Glutamatergic neuron (in vitro differentiated cells): ENCODE measurements around the gene PRPF38A. TPM values are rescaled to one million over a fixed set of nuclear protein-coding genes. Genes with fewer than 3 reads are reported as not detected.

Experiments used
- DNase-seq: peaks from one replicate; pipeline ENCODE4 v3.0.0; 2022
- H3K27ac Mint-ChIP-seq: one replicate; pipeline ENCODE4 v1.8.0; 2020; ENCODE audit warnings: mild to moderate bottlenecking, mixed read lengths, inconsistent platforms; ENCODE audit not compliant: unreplicated experiment
- H3K27me3 Mint-ChIP-seq: one replicate; pipeline ENCODE4 v1.8.0; 2020; ENCODE audit warnings: mild to moderate bottlenecking, moderate library complexity, mixed read lengths, inconsistent platforms; ENCODE audit not compliant: unreplicated experiment
- H3K36me3 Mint-ChIP-seq: one replicate; pipeline ENCODE4 v1.8.0; 2020; ENCODE audit warnings: mild to moderate bottlenecking, mixed read lengths, inconsistent platforms; ENCODE audit not compliant: unreplicated experiment
- H3K4me1 Mint-ChIP-seq: one replicate; pipeline ENCODE4 v1.8.0; 2020; ENCODE audit warnings: mild to moderate bottlenecking, low read depth, mixed read lengths, inconsistent platforms; ENCODE audit not compliant: unreplicated experiment
- H3K4me3 Mint-ChIP-seq: one replicate; pipeline ENCODE4 v1.8.0; 2020; ENCODE audit warnings: mild to moderate bottlenecking, mixed read lengths, inconsistent platforms; ENCODE audit not compliant: unreplicated experiment
- H3K9me3 Mint-ChIP-seq: one replicate; pipeline ENCODE4 v1.8.0; 2020; ENCODE audit warnings: mild to moderate bottlenecking, moderate library complexity, mixed read lengths, inconsistent platforms; ENCODE audit not compliant: unreplicated experiment
- CTCF ChIP-seq: fragments of 200-600 bp; sonication (generic); IDR thresholded peaks from one replicate; pipeline ENCODE4 v1.5.0; 2021; ENCODE audit not compliant: partially characterized antibody, unreplicated experiment
- total RNA-seq: library from RNA; stranded (reverse); fragmentation: NEBNext Ultra II Directional; extraction: Animal tissue kit (Norgen Biotek cat#: 25700); gene quantifications from one replicate; pipeline ENCODE4 v1.2.1, GENCODE V29; 2021; ENCODE audit not compliant: unreplicated experiment

The PRPF38A gene
- total RNA-seq, 1 donor from 2014 or later, result 41.6 TPM

- TF ChIP-seq CTCF, result no peak
- H3K27me3 Mint-ChIP-seq, result peaks cover 2% of the 10 kb centered on the region
- no peak for DNase-seq
- no peak overlapping the region for H3K4me3 Mint-ChIP-seq
- H3K4me1 Mint-ChIP-seq, result no peaks in the 10 kb centered on the region
- no peaks in the 10 kb centered on the region for H3K36me3 Mint-ChIP-seq
- no peak overlapping the region for H3K27ac Mint-ChIP-seq
- H3K9me3 Mint-ChIP-seq, result peaks cover 1% of the 10 kb centered on the region
Observed at GRCh38 chr1:52432807-52433206, 28.4 kb downstream of the PRPF38A start.

GRCh38 chr1:52435211-52435610 lies 30.8 kb downstream of the PRPF38A start:
- no peak for TF ChIP-seq CTCF
- no peak for DNase-seq
- Mint-ChIP-seq H3K4me1 (no peaks in the 10 kb centered on the region), H3K4me3 (no peak overlapping the region), H3K36me3 (no peaks in the 10 kb centered on the region), H3K9me3 (peaks cover 1% of the 10 kb centered on the region), H3K27me3 (peaks cover 2% of the 10 kb centered on the region), H3K27ac (no peak overlapping the region)

GRCh38 chr1:52435650-52436049 lies 31.2 kb downstream of the PRPF38A start:
- Mint-ChIP-seq H3K4me3 (no peak overlapping the region), H3K9me3 (peaks cover 1% of the 10 kb centered on the region), H3K36me3 (no peaks in the 10 kb centered on the region), H3K27me3 (peaks cover 2% of the 10 kb centered on the region), H3K27ac (no peak overlapping the region), H3K4me1 (no peaks in the 10 kb centered on the region)
- TF ChIP-seq CTCF, result no peak
- no peak for DNase-seq

- Mint-ChIP-seq H3K4me3 (no peak overlapping the region), H3K27me3 (no peaks in the 10 kb centered on the region), H3K9me3 (no peaks in the 10 kb centered on the region), H3K4me1 (no peaks in the 10 kb centered on the region), H3K27ac (no peak overlapping the region), H3K36me3 (no peaks in the 10 kb centered on the region)
- no peak for TF ChIP-seq CTCF
- DNase-seq, result no peak
Observed at GRCh38 chr1:52436817-52437216, 32.4 kb downstream of the PRPF38A start.

- no peaks in the 10 kb centered on the region for H3K4me1 Mint-ChIP-seq
- no peak overlapping the region for H3K27ac Mint-ChIP-seq
- H3K9me3 Mint-ChIP-seq, result no peaks in the 10 kb centered on the region
- H3K4me3 Mint-ChIP-seq, result no peak overlapping the region
- no peak for DNase-seq
- no peaks in the 10 kb centered on the region for H3K36me3 Mint-ChIP-seq
- H3K27me3 Mint-ChIP-seq, result no peaks in the 10 kb centered on the region
- no peak for TF ChIP-seq CTCF
Observed at GRCh38 chr1:52439976-52440375, 35.6 kb downstream of the PRPF38A start.
